Neutrophil (primary cell): ENCODE data around the gene PYCR2.
"Not testable (repeated sequence)": the region's sequence is repeated elsewhere in the genome, so short reads cannot be mapped to it uniquely, and the experiment has no call there.

Experiments
- H3K27ac ChIP-seq: fragments of 200-600 bp; sonication (generic); 2 replicates; pipeline ENCODE4 v1.5.1; 2016; ENCODE audit warnings: mild to moderate bottlenecking, moderate library complexity
- H3K27me3 ChIP-seq: fragments of 200-600 bp; sonication (generic); 2 replicates; pipeline ENCODE4 v1.6.0; 2016; ENCODE audit warnings: mild to moderate bottlenecking
- H3K36me3 ChIP-seq: fragments of 200-600 bp; sonication (generic); 2 replicates; pipeline ENCODE4 v1.5.1; 2017
- H3K4me1 ChIP-seq, 2 experiments: fragments of 200-600 bp in 1 of 2; sonication (generic) in 1 of 2; 1 replicate in 1 of 2; 2 replicates in 1 of 2; pipeline versions ENCODE4 v1.5.1 to v1.6.1; 2013 to 2016; ENCODE audit warnings: low read depth in 1 of 2, low read length in 1 of 2, mild to moderate bottlenecking in 1 of 2, moderate library complexity in 1 of 2; ENCODE audit not compliant: control insufficient read depth in 1 of 2, insufficient read depth in 1 of 2
- H3K4me3 ChIP-seq, 2 experiments: fragments of 200-600 bp in 1 of 2; sonication (generic) in 1 of 2; 1 replicate in 1 of 2; 2 replicates in 1 of 2; pipeline ENCODE4 v1.5.1; 2013 to 2016; ENCODE audit warnings: low read depth in 1 of 2, low read length in 1 of 2, mild to moderate bottlenecking in 1 of 2, moderate library complexity in 1 of 2
- H3K9me3 ChIP-seq: fragments of 200-600 bp; sonication (generic); 2 replicates; pipeline ENCODE4 v1.5.1; 2016
- CTCF ChIP-seq: fragments of 200-600 bp; sonication (generic); IDR thresholded peaks from 2 replicates; pipeline ENCODE4 v1.5.1; 2016; ENCODE audit warnings: antibody characterized with exemption

Gene PYCR2

GRCh38 chr1:225941187-225941941 is 17.3 kb upstream of the PYCR2 start, which contains the start of gene LEFTY2:
TSS of gene LEFTY2 (minus strand) at chr1:225941220. CDS start at chr1:225941140, 80 bp downstream.
- no peaks in the 10 kb centered on the region for H3K36me3 ChIP-seq
- peaks cover 4 to 7% of the 10 kb centered on the region in 2 experiments for H3K4me1 ChIP-seq
- peaks cover 15% of the 10 kb centered on the region for H3K27me3 ChIP-seq
- H3K27ac ChIP-seq, result no peak within 1 kb of the TSS
- no peak within 1 kb of the TSS for H3K4me3 ChIP-seq
- H3K9me3 ChIP-seq, result no peaks in the 10 kb centered on the region
- no peak for TF ChIP-seq CTCF

GRCh38 chr1:225940385-225941151 is 16.5 kb upstream of the PYCR2 start:
- Histone ChIP-seq H3K4me1 (peaks cover 4 to 7% of the 10 kb centered on the region in 2 experiments), H3K4me3 (no peak overlapping the region), H3K36me3 (no peaks in the 10 kb centered on the region), H3K27ac (no peak overlapping the region), H3K9me3 (no peaks in the 10 kb centered on the region), H3K27me3 (peaks cover 15% of the 10 kb centered on the region)
- no peak for TF ChIP-seq CTCF

GRCh38 chr1:225939939-225940310 is 15.9 kb upstream of the PYCR2 start:
- H3K27me3 ChIP-seq, result peaks cover 15% of the 10 kb centered on the region
- not testable (repeated sequence) for H3K36me3 ChIP-seq, H3K4me1 ChIP-seq, H3K4me3 ChIP-seq, H3K27ac ChIP-seq, H3K9me3 ChIP-seq

GRCh38 chr1:225939097-225939938 is 15.3 kb upstream of the PYCR2 start:
- not testable (repeated sequence) for H3K27ac ChIP-seq, H3K4me3 ChIP-seq, H3K36me3 ChIP-seq, H3K9me3 ChIP-seq, H3K4me1 ChIP-seq
- peaks cover 15% of the 10 kb centered on the region for H3K27me3 ChIP-seq

GRCh38 chr1:225937048-225937968 is 13.3 kb upstream of the PYCR2 start:
- TF ChIP-seq CTCF, result no peak
- Histone ChIP-seq H3K36me3 (no peaks in the 10 kb centered on the region), H3K4me3 (no peak overlapping the region), H3K27ac (no peak overlapping the region), H3K9me3 (no peaks in the 10 kb centered on the region), H3K4me1 (no peaks in the 10 kb centered on the region), H3K27me3 (peaks cover 15% of the 10 kb centered on the region)

- TF ChIP-seq CTCF, result no peak
- no peaks in the 10 kb centered on the region for H3K4me1 ChIP-seq
- H3K27ac ChIP-seq, result no peak overlapping the region
- H3K4me3 ChIP-seq, result no peak overlapping the region
- no peaks in the 10 kb centered on the region for H3K9me3 ChIP-seq
- no peaks in the 10 kb centered on the region for H3K36me3 ChIP-seq
- H3K27me3 ChIP-seq, result peaks cover 15% of the 10 kb centered on the region
Observed at GRCh38 chr1:225936523-225936922, 12.5 kb upstream of the PYCR2 start.

GRCh38 chr1:225936086-225936485 is 12.0 kb upstream of the PYCR2 start:
- H3K9me3 ChIP-seq, H3K27ac ChIP-seq, H3K36me3 ChIP-seq, H3K4me1 ChIP-seq, H3K4me3 ChIP-seq: not testable (repeated sequence)
- peaks cover 15% of the 10 kb centered on the region for H3K27me3 ChIP-seq
